GM10266 (cell line): ENCODE data around the gene KNOP1.

ENCODE experiments used
- DNase-seq: peaks from one replicate; pipeline ENCODE4 v3.0.0; 2012; ENCODE audit errors: extremely low spot score
- TF ChIP-seq, protein P1 (sequence below): IDR thresholded peaks from 2 replicates; pipeline ENCODE4 v1.5.1; 2012; ENCODE audit warnings: mild to moderate bottlenecking, low read depth; ENCODE audit not compliant: control insufficient read depth, insufficient read depth; ENCODE audit errors: missing control alignments

The KNOP1 gene

GRCh38 chr16:19662351-19662750 is 55.7 kb downstream of the KNOP1 start:
- TF ChIP-seq, protein P1, sequence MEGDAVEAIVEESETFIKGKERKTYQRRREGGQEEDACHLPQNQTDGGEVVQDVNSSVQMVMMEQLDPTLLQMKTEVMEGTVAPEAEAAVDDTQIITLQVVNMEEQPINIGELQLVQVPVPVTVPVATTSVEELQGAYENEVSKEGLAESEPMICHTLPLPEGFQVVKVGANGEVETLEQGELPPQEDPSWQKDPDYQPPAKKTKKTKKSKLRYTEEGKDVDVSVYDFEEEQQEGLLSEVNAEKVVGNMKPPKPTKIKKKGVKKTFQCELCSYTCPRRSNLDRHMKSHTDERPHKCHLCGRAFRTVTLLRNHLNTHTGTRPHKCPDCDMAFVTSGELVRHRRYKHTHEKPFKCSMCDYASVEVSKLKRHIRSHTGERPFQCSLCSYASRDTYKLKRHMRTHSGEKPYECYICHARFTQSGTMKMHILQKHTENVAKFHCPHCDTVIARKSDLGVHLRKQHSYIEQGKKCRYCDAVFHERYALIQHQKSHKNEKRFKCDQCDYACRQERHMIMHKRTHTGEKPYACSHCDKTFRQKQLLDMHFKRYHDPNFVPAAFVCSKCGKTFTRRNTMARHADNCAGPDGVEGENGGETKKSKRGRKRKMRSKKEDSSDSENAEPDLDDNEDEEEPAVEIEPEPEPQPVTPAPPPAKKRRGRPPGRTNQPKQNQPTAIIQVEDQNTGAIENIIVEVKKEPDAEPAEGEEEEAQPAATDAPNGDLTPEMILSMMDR: no peak
- DNase-seq: no peak

DNA sequence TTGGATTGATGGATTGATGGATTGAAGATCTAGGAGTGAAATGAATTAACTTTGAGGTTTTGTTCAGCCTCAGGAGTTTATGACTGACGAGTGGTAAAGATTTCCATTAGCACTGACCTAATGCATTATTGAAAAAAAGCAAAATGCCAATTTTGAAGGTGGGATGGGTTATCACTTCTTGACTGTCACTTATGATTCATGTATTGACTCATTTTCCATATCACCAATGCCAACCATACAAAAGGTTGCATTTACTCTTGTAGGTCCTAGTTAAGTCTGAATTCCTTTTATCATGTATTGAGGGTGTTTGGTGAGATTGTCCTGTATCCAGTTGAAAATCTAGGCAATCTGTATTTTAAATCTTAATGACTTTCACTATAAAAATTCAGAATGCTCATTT is 57.6 kb downstream of the KNOP1 start:
- DNase-seq: no peak
- TF ChIP-seq, protein P1: no peak

GRCh38 chr16:19659554-19659953 is 58.5 kb downstream of the KNOP1 start:
- TF ChIP-seq, protein P1: no peak
- no peak for DNase-seq

DNA sequence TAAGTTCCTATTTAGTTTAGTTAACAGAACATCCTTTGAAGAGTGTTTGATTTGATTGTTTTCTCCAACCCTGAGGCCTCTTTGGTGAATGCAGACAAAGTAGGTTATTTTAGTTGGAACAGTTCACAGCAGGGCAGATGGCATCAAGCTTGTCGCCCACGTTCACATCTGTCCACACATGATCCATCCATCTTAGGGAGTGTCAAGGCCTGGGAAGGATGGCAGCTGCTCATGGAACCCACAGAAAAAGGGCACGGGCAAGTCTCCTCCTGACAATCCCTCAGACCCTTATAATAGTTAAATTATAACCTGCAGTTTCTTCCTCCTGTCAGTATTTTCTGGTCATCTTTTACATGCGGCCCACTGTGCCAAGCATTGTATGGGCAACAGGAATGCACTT is 60.2 kb downstream of the KNOP1 start:
- TF ChIP-seq, protein P1: no peak
- no peak for DNase-seq

GRCh38 chr16:19655242-19655777 is 62.7 kb downstream of the KNOP1 start:
- no peak for DNase-seq
- TF ChIP-seq, protein P1: no peak

- no peak for DNase-seq
These were observed 63.9 kb downstream of the KNOP1 start for GRCh38 chr16:19654147-19654546.

More at GRCh38 chr16:19654147-19654546, 63.9 kb downstream of the KNOP1 start:
- TF ChIP-seq, protein P1: no peak
